Astrocyte (in vitro differentiated cells and primary cell): ENCODE results near the gene MYL10.

Source experiments
- CTCF ChIP-seq: IDR thresholded peaks from 2 replicates; pipeline ENCODE4 v1.5.1; 2011; ENCODE audit warnings: low read depth, mild to moderate bottlenecking, inconsistent platforms, low read length, moderate library complexity; ENCODE audit not compliant: insufficient read depth
- EZH2 ChIP-seq: IDR thresholded peaks from 2 replicates; pipeline ENCODE4 v1.6.1; 2012; ENCODE audit warnings: mild to moderate bottlenecking, low read length, inconsistent platforms; ENCODE audit not compliant: insufficient read depth

DNA sequence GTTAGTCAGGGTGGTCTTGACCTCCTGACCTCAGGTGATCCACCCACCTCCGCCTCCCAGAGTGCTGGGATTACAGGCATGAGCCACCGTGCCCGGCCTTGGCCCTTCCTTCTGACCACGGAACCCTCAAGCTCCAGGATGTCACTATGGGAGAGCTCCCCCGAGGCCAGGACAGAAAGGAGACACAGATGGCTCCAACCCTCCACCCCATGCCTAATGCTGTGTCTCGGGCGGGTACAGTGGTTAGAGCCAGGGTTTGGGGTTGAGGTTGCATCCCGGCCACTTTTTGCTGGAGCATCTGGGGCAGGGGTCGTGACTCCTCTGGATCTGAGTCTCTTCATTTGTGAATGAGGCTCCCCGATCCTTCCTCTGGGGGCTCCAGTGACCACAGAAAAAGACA lies 8.1 kb downstream of the MYL10 start:
- TF ChIP-seq CTCF (no peak), EZH2 (no peak)
